GM12801 (cell line): ENCODE measurements around the gene GPALPP1.

Experiments
- TF ChIP-seq, protein P1 (sequence below): IDR thresholded peaks from one replicate; pipeline ENCODE4 v1.5.1; 2011; ENCODE audit warnings: control low read depth; ENCODE audit not compliant: insufficient read length; ENCODE audit errors: extremely low read depth

GPALPP1 gene

GRCh38 chr13:45040622-45041021, 51.3 kb downstream of the GPALPP1 start:
- TF ChIP-seq, protein P1, sequence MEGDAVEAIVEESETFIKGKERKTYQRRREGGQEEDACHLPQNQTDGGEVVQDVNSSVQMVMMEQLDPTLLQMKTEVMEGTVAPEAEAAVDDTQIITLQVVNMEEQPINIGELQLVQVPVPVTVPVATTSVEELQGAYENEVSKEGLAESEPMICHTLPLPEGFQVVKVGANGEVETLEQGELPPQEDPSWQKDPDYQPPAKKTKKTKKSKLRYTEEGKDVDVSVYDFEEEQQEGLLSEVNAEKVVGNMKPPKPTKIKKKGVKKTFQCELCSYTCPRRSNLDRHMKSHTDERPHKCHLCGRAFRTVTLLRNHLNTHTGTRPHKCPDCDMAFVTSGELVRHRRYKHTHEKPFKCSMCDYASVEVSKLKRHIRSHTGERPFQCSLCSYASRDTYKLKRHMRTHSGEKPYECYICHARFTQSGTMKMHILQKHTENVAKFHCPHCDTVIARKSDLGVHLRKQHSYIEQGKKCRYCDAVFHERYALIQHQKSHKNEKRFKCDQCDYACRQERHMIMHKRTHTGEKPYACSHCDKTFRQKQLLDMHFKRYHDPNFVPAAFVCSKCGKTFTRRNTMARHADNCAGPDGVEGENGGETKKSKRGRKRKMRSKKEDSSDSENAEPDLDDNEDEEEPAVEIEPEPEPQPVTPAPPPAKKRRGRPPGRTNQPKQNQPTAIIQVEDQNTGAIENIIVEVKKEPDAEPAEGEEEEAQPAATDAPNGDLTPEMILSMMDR = no peak

GRCh38 chr13:45042539-45042938, 53.2 kb downstream of the GPALPP1 start:
- TF ChIP-seq, protein P1 = no peak

- TF ChIP-seq, protein P1 = no peak
Observed at GRCh38 chr13:45046445-45046844, 57.1 kb downstream of the GPALPP1 start.

DNA sequence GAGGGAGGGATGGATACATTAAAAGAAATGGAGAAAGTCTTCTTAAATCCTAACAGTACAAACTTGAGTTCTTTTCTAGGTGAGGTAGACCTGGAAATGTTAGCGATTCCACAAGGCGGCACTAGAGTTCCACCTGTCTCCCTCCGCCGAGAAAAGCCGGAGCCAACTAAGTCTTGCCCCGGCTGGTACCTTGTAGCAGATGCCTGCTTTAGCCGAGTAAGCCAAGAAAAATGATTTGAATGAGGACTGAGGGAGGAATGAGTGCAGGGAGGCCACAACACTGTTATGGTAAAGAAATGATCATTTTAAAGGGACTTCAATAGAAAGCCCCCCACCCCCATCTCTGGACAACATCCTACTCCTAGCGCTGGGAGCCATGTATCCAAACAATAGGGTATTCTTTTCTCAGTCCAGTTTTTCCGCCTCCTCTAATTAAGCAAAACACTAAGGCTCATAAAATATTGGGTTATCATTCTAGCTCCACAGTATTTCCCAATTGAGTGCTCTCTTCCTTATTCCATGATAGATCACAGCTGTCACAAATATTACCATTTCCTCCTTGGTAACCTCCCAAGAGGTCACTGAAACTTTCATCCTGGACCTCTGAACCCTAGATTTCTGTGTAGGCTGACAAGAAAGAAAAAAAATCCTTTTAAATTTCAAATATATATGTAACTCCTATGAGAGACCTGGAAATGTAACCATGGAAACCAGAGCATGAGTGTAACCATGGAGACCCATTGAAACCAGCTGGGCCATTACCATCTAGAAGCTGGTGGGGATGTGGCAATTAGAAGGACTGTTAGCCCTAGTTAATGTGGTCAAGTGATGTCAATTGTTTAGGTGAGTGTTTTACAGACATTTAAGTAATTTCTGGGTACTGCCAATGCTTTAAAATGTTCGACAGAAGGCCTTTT, 58.3 kb downstream of the GPALPP1 start:
- TF ChIP-seq, protein P1 = peak; percentile 89

- TF ChIP-seq, protein P1 = no peak
Observed at GRCh38 chr13:45048890-45049407, 59.6 kb downstream of the GPALPP1 start.

DNA sequence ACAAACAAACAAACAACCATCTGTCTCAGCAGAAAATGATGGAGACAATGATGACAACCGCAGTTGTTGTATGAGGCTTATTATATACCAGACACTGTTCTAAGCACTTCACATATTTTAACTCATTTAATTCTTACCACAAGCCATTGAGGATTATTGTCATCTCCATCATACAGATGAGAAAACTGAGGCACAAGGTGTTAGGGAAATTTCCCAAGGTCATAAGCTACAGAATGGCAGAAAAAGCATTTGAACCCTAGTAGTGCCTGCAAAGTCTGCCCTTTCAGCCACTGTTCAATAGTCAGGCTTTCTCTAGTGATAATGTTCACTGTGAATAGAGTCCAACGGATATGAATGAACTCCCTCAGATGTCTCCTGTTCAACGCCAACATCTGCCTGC, 60.1 kb downstream of the GPALPP1 start:
- TF ChIP-seq, protein P1 = no peak

- TF ChIP-seq, protein P1 = no peak
Observed at GRCh38 chr13:45051315-45051714, 62.0 kb downstream of the GPALPP1 start.
